T-helper 22 cell (primary cell): ENCODE results near the gene DRD1.
A peak's percentile ranks its signal among the peaks of the same experiment; 100 is the strongest.
"Not testable (repeated sequence)": the region's sequence is repeated elsewhere in the genome, so short reads cannot be mapped to it uniquely, and the experiment has no call there.

Experiments
- DNase-seq: peaks from one replicate; pipeline ENCODE4 v3.0.0-alpha.2; 2020; ENCODE audit warnings: low read depth

The DRD1 gene

GRCh38 chr5:175467983-175468690, 24.2 kb upstream of the DRD1 start:
- no peak for DNase-seq

GRCh38 chr5:175466700-175467318, 22.8 kb upstream of the DRD1 start:
- DNase-seq, result no peak

GRCh38 chr5:175465282-175465681, 21.3 kb upstream of the DRD1 start:
- DNase-seq, result no peak

GRCh38 chr5:175464942-175465233, 20.9 kb upstream of the DRD1 start:
- DNase-seq, result no peak

- peak; percentile 10 for DNase-seq
Observed at GRCh38 chr5:175464074-175464941, 20.3 kb upstream of the DRD1 start.

- no peak for DNase-seq
Observed at GRCh38 chr5:175463641-175464040, 19.7 kb upstream of the DRD1 start.

- DNase-seq, result no peak
Observed at GRCh38 chr5:175461370-175461769, 17.4 kb upstream of the DRD1 start.

- no peak for DNase-seq
Observed at GRCh38 chr5:175460552-175460951, 16.6 kb upstream of the DRD1 start.

GRCh38 chr5:175460126-175460525, 16.1 kb upstream of the DRD1 start:
- DNase-seq, result no peak

GRCh38 chr5:175457466-175457865, 13.5 kb upstream of the DRD1 start:
- DNase-seq, result no peak

- no peak for DNase-seq
Observed at GRCh38 chr5:175456105-175456742, 12.2 kb upstream of the DRD1 start.

- not testable (repeated sequence) for DNase-seq
Observed at GRCh38 chr5:175454338-175454737, 10.4 kb upstream of the DRD1 start.

- DNase-seq, result no peak
Observed at GRCh38 chr5:175452166-175452565, 8.2 kb upstream of the DRD1 start.

- no peak for DNase-seq
Observed at GRCh38 chr5:175448276-175448675, 4.3 kb upstream of the DRD1 start.

GRCh38 chr5:175447571-175447970, 3.6 kb upstream of the DRD1 start:
- no peak for DNase-seq

GRCh38 chr5:175446378-175446777, 2.4 kb upstream of the DRD1 start:
- not testable (repeated sequence) for DNase-seq

- DNase-seq, result no peak
Observed at GRCh38 chr5:175444905-175445456, 999 bp upstream of the DRD1 start.

GRCh38 chr5:175443514-175444059, 395 bp downstream of the DRD1 start:
- no peak for DNase-seq

GRCh38 chr5:175438234-175438857, 5.6 kb downstream of the DRD1 start:
- no peak for DNase-seq

GRCh38 chr5:175436359-175436758, 7.6 kb downstream of the DRD1 start:
- no peak for DNase-seq

- no peak for DNase-seq
Observed at GRCh38 chr5:175434800-175435199, 9.2 kb downstream of the DRD1 start.

- no peak for DNase-seq
Observed at GRCh38 chr5:175427762-175428161, 16.2 kb downstream of the DRD1 start.
